Activated naive CD8-positive, alpha-beta T cell treated with anti-CD3 and anti-CD28 coated beads for 36 hours (primary cell): ENCODE results near the gene SHISA9. TPM values are rescaled to one million over a fixed set of nuclear protein-coding genes. Genes with fewer than 3 reads are reported as not detected.

Source experiments
- DNase-seq: peaks from one replicate; pipeline ENCODE4 v3.0.0; 2021
- H3K27ac Mint-ChIP-seq: one replicate; pipeline ENCODE4 v1.8.0; 2022; ENCODE audit warnings: mild to moderate bottlenecking, moderate library complexity, mixed read lengths
- H3K27me3 Mint-ChIP-seq: one replicate; pipeline ENCODE4 v1.8.0; 2022; ENCODE audit warnings: mild to moderate bottlenecking, mixed read lengths
- H3K36me3 Mint-ChIP-seq: one replicate; pipeline ENCODE4 v1.8.0; 2021; ENCODE audit warnings: mild to moderate bottlenecking, mixed read lengths
- H3K4me1 Mint-ChIP-seq: one replicate; pipeline ENCODE4 v1.8.0; 2021; ENCODE audit warnings: mixed read lengths
- H3K4me3 Mint-ChIP-seq: one replicate; pipeline ENCODE4 v1.8.0; 2022; ENCODE audit warnings: mild to moderate bottlenecking, moderate library complexity, mixed read lengths
- H3K9me3 Mint-ChIP-seq: one replicate; pipeline ENCODE4 v1.8.0; 2022; ENCODE audit warnings: mixed read lengths
- total RNA-seq, 2 experiments: library from RNA; stranded (reverse); gene quantifications; one replicate each; pipeline ENCODE4 v1.2.3, GENCODE V29; 2021

SHISA9 gene
- total RNA-seq, 2 experiments from 2014 or later: not detected

GRCh38 chr16:13189250-13189649, 287.9 kb downstream of the SHISA9 start:
- Mint-ChIP-seq H3K4me1 (no peaks in the 10 kb centered on the region), H3K27ac (no peak overlapping the region), H3K36me3 (no peaks in the 10 kb centered on the region), H3K9me3 (no peaks in the 10 kb centered on the region), H3K27me3 (peaks cover 3% of the 10 kb centered on the region), H3K4me3 (no peak overlapping the region)
- no peak for DNase-seq

GRCh38 chr16:13193721-13194120, 292.3 kb downstream of the SHISA9 start:
- Mint-ChIP-seq H3K27ac (no peak overlapping the region), H3K27me3 (peaks cover 3% of the 10 kb centered on the region), H3K4me1 (no peaks in the 10 kb centered on the region), H3K9me3 (peaks cover 1% of the 10 kb centered on the region), H3K4me3 (no peak overlapping the region), H3K36me3 (no peaks in the 10 kb centered on the region)
- no peak for DNase-seq

- H3K27me3 Mint-ChIP-seq: peaks cover 3% of the 10 kb centered on the region
- H3K9me3 Mint-ChIP-seq: peaks cover 1% of the 10 kb centered on the region
- no peak overlapping the region for H3K4me3 Mint-ChIP-seq
- H3K36me3 Mint-ChIP-seq: no peaks in the 10 kb centered on the region
- H3K27ac Mint-ChIP-seq: no peak overlapping the region
- no peak for DNase-seq
- no peaks in the 10 kb centered on the region for H3K4me1 Mint-ChIP-seq
These were observed 293.4 kb downstream of the SHISA9 start for GRCh38 chr16:13194766-13195165.

- no peaks in the 10 kb centered on the region for H3K27me3 Mint-ChIP-seq
- H3K27ac Mint-ChIP-seq: no peak overlapping the region
- DNase-seq: no peak
- no peaks in the 10 kb centered on the region for H3K36me3 Mint-ChIP-seq
- no peak overlapping the region for H3K4me3 Mint-ChIP-seq
- H3K4me1 Mint-ChIP-seq: no peaks in the 10 kb centered on the region
- no peaks in the 10 kb centered on the region for H3K9me3 Mint-ChIP-seq
These were observed 302.3 kb downstream of the SHISA9 start for GRCh38 chr16:13203725-13204124.

GRCh38 chr16:13205352-13205751, 304.0 kb downstream of the SHISA9 start:
- H3K9me3 Mint-ChIP-seq: no peaks in the 10 kb centered on the region
- no peak for DNase-seq
- no peaks in the 10 kb centered on the region for H3K4me1 Mint-ChIP-seq
- H3K27me3 Mint-ChIP-seq: no peaks in the 10 kb centered on the region
- no peak overlapping the region for H3K4me3 Mint-ChIP-seq
- H3K27ac Mint-ChIP-seq: no peak overlapping the region
- H3K36me3 Mint-ChIP-seq: no peaks in the 10 kb centered on the region

GRCh38 chr16:13206606-13207005, 305.2 kb downstream of the SHISA9 start:
- no peaks in the 10 kb centered on the region for H3K36me3 Mint-ChIP-seq

GRCh38 chr16:13207151-13207550, 305.8 kb downstream of the SHISA9 start:
- Mint-ChIP-seq H3K27ac (no peak overlapping the region), H3K36me3 (no peaks in the 10 kb centered on the region), H3K27me3 (no peaks in the 10 kb centered on the region), H3K9me3 (no peaks in the 10 kb centered on the region), H3K4me1 (no peaks in the 10 kb centered on the region), H3K4me3 (no peak overlapping the region)
- DNase-seq: no peak

More at GRCh38 chr16:13206606-13207005, 305.2 kb downstream of the SHISA9 start:
- Mint-ChIP-seq H3K9me3 (no peaks in the 10 kb centered on the region), H3K4me1 (no peaks in the 10 kb centered on the region), H3K4me3 (no peak overlapping the region), H3K27me3 (no peaks in the 10 kb centered on the region), H3K27ac (no peak overlapping the region)
- no peak for DNase-seq

- H3K4me3 Mint-ChIP-seq: no peak overlapping the region
These were observed 322.3 kb downstream of the SHISA9 start for GRCh38 chr16:13223666-13224065.

GRCh38 chr16:13229039-13229438, 327.6 kb downstream of the SHISA9 start:
- Mint-ChIP-seq H3K9me3 (peaks cover 7% of the 10 kb centered on the region), H3K4me3 (no peak overlapping the region), H3K36me3 (no peaks in the 10 kb centered on the region), H3K4me1 (no peaks in the 10 kb centered on the region), H3K27ac (no peak overlapping the region), H3K27me3 (peaks cover 9% of the 10 kb centered on the region)
- no peak for DNase-seq

More at GRCh38 chr16:13223666-13224065, 322.3 kb downstream of the SHISA9 start:
- no peak for DNase-seq
- Mint-ChIP-seq H3K27ac (no peak overlapping the region), H3K9me3 (peaks cover 5% of the 10 kb centered on the region), H3K4me1 (no peaks in the 10 kb centered on the region), H3K36me3 (no peaks in the 10 kb centered on the region), H3K27me3 (peaks cover 7% of the 10 kb centered on the region)

- Mint-ChIP-seq H3K4me1 (no peaks in the 10 kb centered on the region), H3K27me3 (peaks cover 9% of the 10 kb centered on the region), H3K4me3 (no peak overlapping the region), H3K36me3 (no peaks in the 10 kb centered on the region), H3K27ac (no peak overlapping the region), H3K9me3 (peaks cover 7% of the 10 kb centered on the region)
- no peak for DNase-seq
These were observed 330.0 kb downstream of the SHISA9 start for GRCh38 chr16:13231365-13231764.

GRCh38 chr16:13234999-13235398, 333.6 kb downstream of the SHISA9 start:
- H3K4me1 Mint-ChIP-seq: no peaks in the 10 kb centered on the region
- H3K4me3 Mint-ChIP-seq: no peak overlapping the region
- H3K36me3 Mint-ChIP-seq: no peaks in the 10 kb centered on the region
- no peak for DNase-seq
- peaks cover 7% of the 10 kb centered on the region for H3K9me3 Mint-ChIP-seq
- H3K27me3 Mint-ChIP-seq: no peaks in the 10 kb centered on the region
- no peak overlapping the region for H3K27ac Mint-ChIP-seq

GRCh38 chr16:13236308-13236707, 334.9 kb downstream of the SHISA9 start:
- no peak for DNase-seq
- H3K4me3 Mint-ChIP-seq: no peak overlapping the region
- H3K4me1 Mint-ChIP-seq: no peaks in the 10 kb centered on the region
- H3K36me3 Mint-ChIP-seq: no peaks in the 10 kb centered on the region
- H3K27ac Mint-ChIP-seq: no peak overlapping the region
- H3K9me3 Mint-ChIP-seq: peaks cover 8% of the 10 kb centered on the region
- no peaks in the 10 kb centered on the region for H3K27me3 Mint-ChIP-seq

GRCh38 chr16:13238182-13238581, 336.8 kb downstream of the SHISA9 start:
- Mint-ChIP-seq H3K27me3 (no peaks in the 10 kb centered on the region), H3K27ac (no peak overlapping the region), H3K4me1 (no peaks in the 10 kb centered on the region), H3K9me3 (peaks cover 6% of the 10 kb centered on the region), H3K36me3 (no peaks in the 10 kb centered on the region), H3K4me3 (no peak overlapping the region)
- DNase-seq: no peak

GRCh38 chr16:13242201-13242600, 340.8 kb downstream of the SHISA9 start:
- H3K27me3 Mint-ChIP-seq: no peaks in the 10 kb centered on the region
- no peak overlapping the region for H3K27ac Mint-ChIP-seq
- no peak overlapping the region for H3K4me3 Mint-ChIP-seq
- H3K4me1 Mint-ChIP-seq: no peaks in the 10 kb centered on the region
- no peak for DNase-seq
- no peaks in the 10 kb centered on the region for H3K36me3 Mint-ChIP-seq
- H3K9me3 Mint-ChIP-seq: peaks cover 3% of the 10 kb centered on the region

- peaks cover 3% of the 10 kb centered on the region for H3K9me3 Mint-ChIP-seq
- no peak overlapping the region for H3K4me3 Mint-ChIP-seq
- H3K4me1 Mint-ChIP-seq: no peaks in the 10 kb centered on the region
- H3K27me3 Mint-ChIP-seq: no peaks in the 10 kb centered on the region
- H3K27ac Mint-ChIP-seq: no peak overlapping the region
- DNase-seq: no peak
- no peaks in the 10 kb centered on the region for H3K36me3 Mint-ChIP-seq
These were observed 343.4 kb downstream of the SHISA9 start for GRCh38 chr16:13244770-13245169.

GRCh38 chr16:13245713-13246377, 344.4 kb downstream of the SHISA9 start:
- DNase-seq: no peak
- peaks cover 1% of the 10 kb centered on the region for H3K9me3 Mint-ChIP-seq
- no peaks in the 10 kb centered on the region for H3K27me3 Mint-ChIP-seq
- H3K36me3 Mint-ChIP-seq: no peaks in the 10 kb centered on the region
- H3K27ac Mint-ChIP-seq: no peak overlapping the region
- H3K4me1 Mint-ChIP-seq: no peaks in the 10 kb centered on the region
- H3K4me3 Mint-ChIP-seq: no peak overlapping the region
